ENCODE measurements around the gene ZFPM1. TPM values are rescaled to one million over a fixed set of nuclear protein-coding genes. Genes with fewer than 3 reads are reported as not detected.

Gene ZFPM1
- total RNA-seq, 4 donors from 2014 or later, result 1.9 to 5.3 (median 3.4) TPM

- peaks cover 0 to 13% of the 10 kb centered on the region in 2 donors for H3K4me1 ChIP-seq
- 78 to 82% methylated on average over 14 of the region's 14 CpGs for WGBS, 2 donors
- no peak overlapping the region for H3K27ac ChIP-seq
- DNase-seq, result no peak
- H3K9me3 ChIP-seq, result no peaks in the 10 kb centered on the region
- no peak overlapping the region for H3K4me3 ChIP-seq (replicated peaks in 1 of 3)
- no peaks in the 10 kb centered on the region for H3K27me3 ChIP-seq
- no peaks in the 10 kb centered on the region for H3K36me3 ChIP-seq
- intact Hi-C loops (cut with DNase I), result loop anchor here (10.0 kb wide), 1 partner anchor 215 kb away; the partner anchor contains the start of gene CYBA
- TF ChIP-seq CTCF (IDR thresholded peaks at IDR 0.05), result no peak
Observed at GRCh38 chr16:88440111-88440510, 13.0 kb upstream of the ZFPM1 start.

- no peak for TF ChIP-seq POLR2A (IDR thresholded peaks at IDR 0.05)
- TF ChIP-seq CTCF (IDR thresholded peaks at IDR 0.05), result no peak
- intact Hi-C loops (cut with DNase I), result loop anchor here (10.0 kb wide), 1 partner anchor 214 kb away; the partner anchor contains the start of gene CYBA
- Histone ChIP-seq H3K9me3 (no peaks in the 10 kb centered on the region), H3K4me3 (replicated peaks in 1 of 3) (no peak overlapping the region), H3K27me3 (no peaks in the 10 kb centered on the region), H3K4me1 (peaks cover 0 to 13% of the 10 kb centered on the region in 2 donors), H3K36me3 (no peaks in the 10 kb centered on the region), H3K27ac (no peak overlapping the region)
- DNase-seq, result no peak
- 75 to 81% methylated on average over 15 to 16 of the region's 24 CpGs for WGBS, 2 donors
Observed at GRCh38 chr16:88440686-88441405, 12.2 kb upstream of the ZFPM1 start.

GRCh38 chr16:88441460-88441859 is 11.6 kb upstream of the ZFPM1 start:
- Histone ChIP-seq H3K4me3 (replicated peaks in 1 of 3) (no peak overlapping the region), H3K4me1 (peaks cover 0 to 13% of the 10 kb centered on the region in 2 donors), H3K27me3 (no peaks in the 10 kb centered on the region), H3K27ac (no peak overlapping the region), H3K36me3 (no peaks in the 10 kb centered on the region), H3K9me3 (no peaks in the 10 kb centered on the region)
- TF ChIP-seq CTCF (IDR thresholded peaks at IDR 0.05) (no peak), POLR2A (IDR thresholded peaks at IDR 0.05) (no peak)
- intact Hi-C loops (cut with DNase I), result loop anchor here (10.0 kb wide), 1 partner anchor 213 kb away; the partner anchor contains the start of gene CYBA
- no peak for DNase-seq
- WGBS, 2 donors, result 70 to 84% methylated on average over 8 to 11 of the region's 14 CpGs

- 75 to 92% methylated on average over 4 of the region's 9 CpGs for WGBS, 2 donors
- intact Hi-C loops (cut with DNase I), result loop anchor here (10.0 kb wide), 1 partner anchor 212 kb away; the partner anchor contains the start of gene CYBA
- no peak overlapping the region for H3K27ac ChIP-seq
- no peak for DNase-seq
- no peaks in the 10 kb centered on the region for H3K36me3 ChIP-seq
- peaks cover 0 to 10% of the 10 kb centered on the region in 2 donors for H3K4me1 ChIP-seq
- H3K27me3 ChIP-seq, result no peaks in the 10 kb centered on the region
- TF ChIP-seq CTCF (IDR thresholded peaks at IDR 0.05) (no peak), POLR2A (IDR thresholded peaks at IDR 0.05) (no peak)
- H3K9me3 ChIP-seq, result no peaks in the 10 kb centered on the region
- H3K4me3 ChIP-seq (replicated peaks in 1 of 3), result no peak overlapping the region
Observed at GRCh38 chr16:88442383-88442726, 10.7 kb upstream of the ZFPM1 start.

Data from thyroid gland (tissue), 4 donors.